C4-2B (cell line): Measurements from ENCODE around the gene F2RL1.
"Not testable (repeated sequence)": the region's sequence is repeated elsewhere in the genome, so short reads cannot be mapped to it uniquely, and the experiment has no call there.

Experiments used
- H3K27ac ChIP-seq: fragments of 450-650 bp; 2 replicates; pipeline ENCODE4 v1.5.1; 2017
- CTCF ChIP-seq: fragments of 450-650 bp; conservative IDR thresholded peaks from 2 replicates; pipeline ENCODE4 v1.5.1; 2017; ENCODE audit warnings: mild to moderate bottlenecking
- ZFX ChIP-seq: fragments of 450-650 bp; IDR thresholded peaks from 2 replicates; pipeline ENCODE4 v1.6.1; 2017

Gene F2RL1

GRCh38 chr5:76845890-76846289 is 27.1 kb downstream of the F2RL1 start:
- no peak overlapping the region for H3K27ac ChIP-seq
- no peak for TF ChIP-seq ZFX
- TF ChIP-seq CTCF = no peak

GRCh38 chr5:76849419-76850291 is 30.8 kb downstream of the F2RL1 start, which contains the start of gene S100Z:
S100Z (plus strand) TSS chr5:76850014; CDS start chr5:76875360, 25,346 bp downstream.
- H3K27ac ChIP-seq = no peak within 1 kb of the TSS
- TF ChIP-seq ZFX = no peak
- no peak for TF ChIP-seq CTCF

GRCh38 chr5:76850543-76851145 is 31.8 kb downstream of the F2RL1 start:
- no peak for TF ChIP-seq CTCF
- H3K27ac ChIP-seq = no peak overlapping the region

GRCh38 chr5:76851728-76852369 is 33.0 kb downstream of the F2RL1 start:
- H3K27ac ChIP-seq = no peak overlapping the region
- TF ChIP-seq ZFX (no peak), CTCF (no peak)

- no peak overlapping the region for H3K27ac ChIP-seq
Observed at GRCh38 chr5:76852772-76853171, 33.9 kb downstream of the F2RL1 start.

GRCh38 chr5:76853741-76854140 is 34.9 kb downstream of the F2RL1 start:
- not testable (repeated sequence) for H3K27ac ChIP-seq

More at GRCh38 chr5:76852772-76853171, 33.9 kb downstream of the F2RL1 start:
- TF ChIP-seq CTCF = no peak
- TF ChIP-seq ZFX = no peak

- H3K27ac ChIP-seq = no peak overlapping the region
- TF ChIP-seq ZFX = no peak
- no peak for TF ChIP-seq CTCF
Observed at GRCh38 chr5:76854644-76855043, 35.8 kb downstream of the F2RL1 start.

GRCh38 chr5:76855501-76855900 is 36.7 kb downstream of the F2RL1 start:
- not testable (repeated sequence) for H3K27ac ChIP-seq
